Measurements from ENCODE around the gene LCLAT1.

LCLAT1 gene

DNA sequence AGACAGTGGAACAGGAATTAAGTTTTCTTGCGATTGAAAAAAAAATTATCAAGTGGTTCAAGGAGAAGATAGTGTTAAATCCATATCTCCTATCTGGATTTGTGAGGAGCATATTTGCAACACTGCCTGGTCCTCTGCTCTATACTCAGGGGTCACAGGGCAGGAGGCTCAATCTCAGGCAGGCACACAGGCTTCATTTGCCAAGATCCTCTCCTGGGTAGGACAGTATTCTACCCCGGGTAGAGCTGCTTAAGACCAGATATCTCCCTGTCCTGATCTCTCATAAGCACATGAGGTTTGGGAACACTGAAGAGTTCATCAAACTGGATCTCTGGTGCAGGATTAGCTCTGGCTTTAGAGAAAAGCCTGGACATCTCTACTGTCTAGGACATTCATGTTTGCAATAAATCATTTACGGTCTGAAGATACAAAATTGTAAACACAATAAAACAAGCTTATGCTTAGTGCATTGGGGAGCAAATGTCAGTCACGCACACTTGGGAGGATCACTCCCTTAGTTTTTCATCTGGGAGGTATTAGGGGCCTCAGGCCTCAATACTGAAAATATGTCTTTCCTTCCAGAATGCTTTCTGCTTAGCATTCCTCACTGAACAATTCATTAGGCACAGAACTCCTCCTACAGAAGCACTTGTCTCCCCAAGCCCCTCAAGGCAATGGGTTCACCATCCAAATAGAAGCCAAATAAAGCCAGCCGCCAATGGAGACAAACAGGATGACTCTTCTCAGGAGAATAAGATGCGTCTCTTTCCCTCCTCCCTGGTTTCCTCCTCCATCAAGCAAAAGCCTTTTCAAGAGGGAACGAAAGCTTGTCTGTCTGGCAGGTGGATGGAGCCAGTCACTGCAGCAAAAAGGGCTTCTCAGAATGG lies 34.1 kb upstream of the LCLAT1 start:
- H3K4me3 ChIP-seq (ENCODE audit: low read length): no peak overlapping the region
- TF ChIP-seq ZNF274 (IDR thresholded peaks at IDR 0.05; ENCODE audit: low read depth, low read length): no peak

DNA sequence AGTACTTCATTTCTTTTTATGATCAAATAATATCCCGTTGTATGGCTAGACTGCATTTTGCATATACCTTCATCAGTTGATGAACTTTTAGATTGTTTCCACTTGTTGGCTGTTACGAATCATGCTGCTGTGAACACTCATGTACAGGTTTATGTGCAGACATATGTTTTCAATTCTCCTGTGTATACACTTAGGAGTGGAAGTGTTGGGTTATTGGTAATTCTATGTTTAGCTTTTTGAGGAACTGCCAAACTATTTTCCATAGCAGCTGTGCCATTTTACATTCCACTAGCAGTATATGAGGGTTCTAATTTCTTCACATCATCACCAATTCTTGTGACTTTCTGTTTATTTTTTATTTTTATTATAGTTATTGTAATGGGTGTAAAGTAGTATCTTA lies 32.1 kb upstream of the LCLAT1 start:
- no peak for TF ChIP-seq ZNF274 (IDR thresholded peaks at IDR 0.05; ENCODE audit: low read depth, low read length)
- no peak overlapping the region for H3K4me3 ChIP-seq (ENCODE audit: low read length)

DNA sequence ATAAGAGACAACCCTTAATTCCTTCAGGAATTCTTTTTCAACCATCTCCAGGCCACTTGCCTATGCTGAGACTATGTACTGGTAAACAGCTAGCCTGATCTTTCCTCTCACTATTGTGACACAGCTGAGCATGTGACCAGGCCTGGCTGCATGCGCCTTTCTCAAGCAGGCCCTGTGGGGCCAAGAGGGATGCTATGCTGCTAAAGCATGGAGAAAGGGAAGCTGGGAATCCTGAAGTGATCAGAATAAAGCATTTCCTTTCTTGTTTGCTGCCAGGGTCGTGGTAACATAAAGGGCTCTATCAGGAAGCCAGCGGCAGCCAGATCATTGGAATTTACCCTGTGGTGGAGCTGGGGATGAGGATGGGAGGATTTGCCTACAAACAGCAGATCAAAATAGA lies 29.8 kb upstream of the LCLAT1 start:
- TF ChIP-seq ZNF274 (IDR thresholded peaks at IDR 0.05; ENCODE audit: low read depth, low read length): no peak

DNA sequence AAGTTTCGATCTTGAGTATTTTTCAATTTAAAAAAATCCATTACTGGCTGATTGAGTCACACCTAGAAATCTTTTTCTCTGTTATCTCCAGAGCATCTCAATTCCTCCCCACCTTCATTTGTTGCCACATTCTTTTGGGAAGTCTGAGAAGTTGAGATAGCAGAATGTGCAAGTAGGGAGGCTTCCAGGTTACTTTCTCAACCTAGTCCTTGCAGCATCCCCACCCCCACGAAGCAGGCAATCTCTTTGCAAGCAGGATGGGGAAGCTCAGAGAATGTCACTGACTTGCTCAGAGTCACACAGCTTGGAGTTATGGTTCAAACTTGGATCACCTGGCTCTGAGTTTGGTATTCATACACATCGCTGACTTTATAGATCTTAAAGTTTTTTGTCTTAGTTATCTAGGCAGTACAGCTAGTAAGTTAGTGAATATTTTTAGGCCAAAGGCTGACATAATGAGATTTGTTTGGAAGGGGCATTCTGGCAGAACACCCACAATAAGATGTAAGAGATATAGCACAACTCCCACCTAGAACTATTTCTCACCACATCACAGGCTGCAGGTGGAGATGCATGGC lies 25.9 kb upstream of the LCLAT1 start:
- no peak for TF ChIP-seq ZNF274 (IDR thresholded peaks at IDR 0.05; ENCODE audit: low read depth, low read length)
- no peak overlapping the region for H3K4me3 ChIP-seq (ENCODE audit: low read length)

More for the DNA sequence above, 29.8 kb upstream of the LCLAT1 start:
- no peak overlapping the region for H3K4me3 ChIP-seq (ENCODE audit: low read length)

DNA sequence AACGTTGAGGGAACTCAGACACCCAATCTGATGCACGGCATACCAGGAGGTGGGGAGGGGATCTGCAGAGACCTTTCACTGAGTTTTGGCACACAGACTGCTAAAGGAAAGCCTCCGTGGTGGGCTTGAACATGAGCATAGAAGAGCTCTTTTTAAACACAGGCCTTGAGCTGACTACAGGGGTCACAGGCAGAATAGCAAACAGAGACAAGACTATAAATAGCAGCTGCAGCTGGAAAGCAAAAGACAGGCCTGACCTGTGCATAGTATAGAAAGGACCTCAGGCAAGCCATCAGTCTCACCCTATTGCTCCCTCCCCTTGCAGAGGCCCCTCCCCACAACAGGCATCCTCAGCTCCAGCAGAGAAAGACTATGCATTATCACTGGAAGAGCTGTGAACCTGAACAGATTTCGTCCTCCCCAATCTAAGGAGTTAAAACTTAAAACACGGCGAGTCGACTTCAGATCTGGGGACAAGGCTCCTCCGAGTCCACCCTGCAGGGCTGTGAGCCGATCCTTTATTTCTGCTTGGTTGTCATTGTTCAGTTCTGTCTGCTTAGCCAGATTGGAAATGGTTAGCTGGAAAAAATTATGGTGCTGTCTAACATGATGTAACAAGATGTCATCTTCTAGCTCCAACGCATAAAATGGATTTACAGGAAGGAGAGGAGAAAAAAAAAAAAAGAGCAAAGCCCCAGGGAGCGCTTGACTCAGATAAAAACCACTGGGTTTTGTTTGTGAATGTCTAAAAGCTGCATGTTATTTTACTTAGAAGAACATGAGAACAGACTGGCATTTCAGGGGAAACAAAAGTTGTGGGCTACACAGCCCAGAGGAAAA lies 25.2 kb upstream of the LCLAT1 start:
- no peak overlapping the region for H3K4me3 ChIP-seq (ENCODE audit: low read length)
- TF ChIP-seq ZNF274 (IDR thresholded peaks at IDR 0.05; ENCODE audit: low read depth, low read length): no peak

DNA sequence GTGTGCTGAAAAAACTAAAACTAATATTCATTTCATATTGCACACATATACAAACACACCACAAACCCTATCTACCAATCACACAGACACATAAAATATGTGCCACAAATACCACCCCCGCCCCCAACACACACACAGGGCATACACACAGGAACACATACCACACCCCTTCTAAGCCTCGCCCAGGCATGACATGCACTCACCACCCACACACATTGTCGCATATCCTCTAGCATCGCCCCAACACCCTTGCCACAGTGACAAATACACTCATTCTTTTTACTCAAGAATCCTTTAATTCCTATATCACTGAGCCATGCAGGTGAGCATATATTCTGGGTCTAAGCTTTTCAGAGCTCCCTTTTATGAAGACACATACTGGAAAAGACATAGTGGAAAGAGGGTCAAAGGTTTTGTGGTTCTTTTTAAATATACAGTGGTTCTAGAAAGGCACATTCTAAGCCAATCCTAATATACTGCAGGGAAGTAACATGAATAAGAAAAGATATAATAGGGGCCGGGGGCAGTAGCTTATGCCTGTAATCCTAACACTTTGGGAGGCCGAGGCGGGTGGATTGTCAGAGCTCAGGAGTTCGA lies 24.5 kb upstream of the LCLAT1 start:
- H3K4me3 ChIP-seq (ENCODE audit: low read length): no peak overlapping the region
- TF ChIP-seq ZNF274 (IDR thresholded peaks at IDR 0.05; ENCODE audit: low read depth, low read length): no peak

DNA sequence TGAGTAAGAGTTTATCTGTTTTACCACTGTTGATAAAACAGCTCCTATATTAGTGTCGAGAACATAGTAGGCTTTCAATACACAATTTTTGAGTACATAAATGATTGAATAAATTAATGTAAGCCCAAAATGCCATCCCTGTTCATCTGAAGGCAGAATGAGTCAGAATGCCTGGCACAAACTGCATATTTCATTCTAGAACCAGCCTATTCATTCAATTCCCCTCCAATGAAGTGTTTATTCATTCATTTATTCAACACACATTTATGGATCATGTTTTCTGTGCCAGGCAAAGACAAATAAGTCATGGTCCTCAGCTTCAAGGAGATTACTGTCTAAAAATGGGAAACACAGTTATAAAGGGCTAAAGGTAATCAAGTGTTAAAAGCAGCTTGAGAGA lies 22.8 kb upstream of the LCLAT1 start:
- H3K4me3 ChIP-seq (ENCODE audit: low read length): no peak overlapping the region
- no peak for TF ChIP-seq ZNF274 (IDR thresholded peaks at IDR 0.05; ENCODE audit: low read depth, low read length)

DNA sequence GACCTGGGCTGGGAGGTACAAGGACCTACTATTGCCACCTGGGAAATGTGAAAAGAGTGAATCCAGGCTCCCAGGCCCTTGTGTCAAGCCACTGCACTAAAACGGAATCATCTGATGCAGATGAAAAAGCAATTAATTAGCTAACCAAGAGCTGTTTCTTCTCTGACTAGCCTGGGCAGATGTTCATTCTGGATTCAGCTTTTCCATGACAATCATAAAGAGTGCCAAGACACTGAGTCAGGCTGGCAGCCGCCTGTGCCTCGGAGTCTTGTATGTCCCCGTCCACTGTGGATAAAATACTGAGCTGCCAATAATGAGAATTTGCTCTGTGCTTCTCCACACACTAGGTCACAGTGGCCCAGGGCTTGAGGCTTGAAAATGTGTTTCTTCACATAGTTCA lies 21.7 kb upstream of the LCLAT1 start:
- TF ChIP-seq ZNF274 (IDR thresholded peaks at IDR 0.05; ENCODE audit: low read depth, low read length): no peak
- H3K4me3 ChIP-seq (ENCODE audit: low read length): no peak overlapping the region

DNA sequence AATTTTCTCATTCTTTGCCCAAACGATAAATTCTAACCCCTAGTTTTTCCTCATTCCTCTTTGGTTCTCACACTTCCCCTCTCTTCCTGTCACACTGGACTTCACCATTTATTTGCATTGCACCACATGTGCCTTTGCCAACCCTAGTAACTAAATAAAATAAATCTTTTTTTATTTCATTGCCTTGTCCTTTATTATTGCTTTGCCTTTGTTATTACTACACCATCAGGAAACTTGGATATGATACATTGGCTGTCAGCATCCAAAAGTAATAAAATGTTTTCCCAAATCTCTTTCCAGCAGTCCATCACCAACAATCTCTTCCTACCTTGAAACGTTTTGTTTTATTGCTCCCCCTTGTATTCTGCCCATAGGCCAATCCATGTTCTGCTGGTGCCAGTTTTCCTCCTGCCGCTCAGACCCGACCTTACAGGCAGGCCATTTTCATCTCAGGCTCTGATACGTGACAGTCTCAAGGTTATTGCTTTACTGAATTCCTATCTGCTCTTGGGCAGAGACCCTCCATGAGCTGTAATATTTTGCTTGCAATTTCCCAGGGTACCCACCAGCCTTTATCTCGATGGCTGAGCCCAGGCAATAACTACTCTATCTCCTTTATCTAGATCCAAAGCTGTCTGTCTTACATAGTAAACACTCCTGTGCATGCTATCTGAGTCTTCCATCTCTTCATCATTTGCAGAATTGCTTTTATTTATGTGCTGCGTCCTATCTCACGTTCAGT lies 19.3 kb upstream of the LCLAT1 start:
- no peak overlapping the region for H3K4me3 ChIP-seq (ENCODE audit: low read length)
- no peak for TF ChIP-seq ZNF274 (IDR thresholded peaks at IDR 0.05; ENCODE audit: low read depth, low read length)

DNA sequence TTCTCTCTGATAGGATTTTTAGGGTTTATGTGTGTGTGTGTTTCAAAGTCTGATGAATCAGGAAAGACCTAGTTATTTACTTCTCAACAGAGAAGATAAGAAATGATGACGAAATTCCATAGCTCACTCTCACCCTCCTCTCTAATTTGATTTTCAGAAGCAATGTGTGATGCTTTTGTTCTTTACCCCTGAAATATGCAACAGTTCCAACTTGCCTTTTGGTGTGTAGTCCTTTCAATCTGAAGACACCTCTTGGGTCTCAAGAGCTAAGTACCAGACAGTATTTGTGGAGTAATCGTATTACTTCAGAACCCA lies 18.7 kb upstream of the LCLAT1 start:
- no peak for TF ChIP-seq ZNF274 (IDR thresholded peaks at IDR 0.05; ENCODE audit: low read depth, low read length)
- H3K4me3 ChIP-seq (ENCODE audit: low read length): no peak overlapping the region

DNA sequence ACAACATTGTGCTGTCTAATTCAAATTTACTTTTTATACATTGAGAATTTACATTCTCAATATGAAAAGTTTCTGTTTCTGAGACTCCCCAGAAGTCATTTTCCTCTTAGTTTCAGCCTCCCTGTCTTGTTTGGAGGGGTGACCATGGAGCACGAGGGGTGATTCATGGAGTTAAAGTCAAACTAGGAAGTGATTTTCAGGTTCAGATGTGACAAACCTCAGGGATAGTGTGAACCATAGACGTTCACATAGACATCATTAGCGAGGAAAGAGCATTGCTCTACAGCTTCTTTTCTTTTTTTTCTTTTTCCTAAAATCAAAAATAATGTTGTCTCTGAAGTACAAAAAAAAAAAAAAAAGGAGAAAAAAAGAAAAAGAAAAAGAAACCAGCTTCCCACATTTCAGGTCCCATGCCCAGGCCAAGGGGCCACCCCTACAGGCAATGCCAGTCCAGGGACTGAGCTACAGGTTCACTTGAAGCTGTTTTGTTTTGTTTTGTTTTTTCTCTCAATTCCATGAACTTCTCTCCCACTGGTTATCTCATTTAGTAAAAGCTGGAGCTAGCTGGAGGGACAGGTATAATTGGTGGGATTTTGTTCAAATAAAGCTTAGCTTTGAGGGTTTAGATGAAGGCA lies 18.1 kb upstream of the LCLAT1 start:
- no peak overlapping the region for H3K4me3 ChIP-seq (ENCODE audit: low read length)
- TF ChIP-seq ZNF274 (IDR thresholded peaks at IDR 0.05; ENCODE audit: low read depth, low read length): no peak

DNA sequence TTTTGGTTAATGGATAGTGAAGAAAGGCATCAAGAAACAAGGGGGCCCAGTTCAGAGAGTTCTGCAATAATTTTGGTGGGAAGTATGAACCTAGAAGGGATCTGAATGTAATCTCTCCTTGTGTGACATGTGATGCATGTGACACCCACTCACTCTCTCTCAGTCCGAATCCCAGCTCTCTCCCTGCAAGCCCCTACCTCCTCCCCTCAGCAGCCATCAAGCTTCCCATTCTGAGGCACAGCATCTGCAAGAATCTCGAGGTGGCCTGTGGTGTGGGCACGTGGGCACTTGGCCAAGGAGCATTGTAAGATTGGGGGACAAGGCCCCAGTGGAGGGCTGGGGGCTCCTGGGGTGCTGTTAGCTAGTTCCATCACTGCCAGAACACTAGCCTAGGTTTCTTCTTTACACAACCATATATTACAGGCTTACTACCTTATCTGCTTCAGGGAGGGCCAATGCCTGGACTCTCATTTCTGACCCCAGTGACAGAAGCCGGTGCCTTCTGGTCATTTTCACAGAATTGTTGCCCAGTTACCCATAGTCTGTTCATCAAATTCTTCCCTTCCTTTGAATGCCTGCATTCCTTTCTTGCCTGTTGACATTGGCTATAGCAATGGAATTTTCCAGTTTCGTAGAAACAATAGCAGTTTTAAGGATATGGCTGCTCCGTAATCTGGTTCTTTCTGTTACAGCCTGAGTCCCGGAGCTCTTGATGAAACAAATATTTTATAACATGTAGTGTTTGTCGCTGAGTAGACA lies 13.3 kb upstream of the LCLAT1 start:
- H3K4me3 ChIP-seq (ENCODE audit: low read length): no peak overlapping the region
- TF ChIP-seq ZNF274 (IDR thresholded peaks at IDR 0.05; ENCODE audit: low read depth, low read length): no peak

DNA sequence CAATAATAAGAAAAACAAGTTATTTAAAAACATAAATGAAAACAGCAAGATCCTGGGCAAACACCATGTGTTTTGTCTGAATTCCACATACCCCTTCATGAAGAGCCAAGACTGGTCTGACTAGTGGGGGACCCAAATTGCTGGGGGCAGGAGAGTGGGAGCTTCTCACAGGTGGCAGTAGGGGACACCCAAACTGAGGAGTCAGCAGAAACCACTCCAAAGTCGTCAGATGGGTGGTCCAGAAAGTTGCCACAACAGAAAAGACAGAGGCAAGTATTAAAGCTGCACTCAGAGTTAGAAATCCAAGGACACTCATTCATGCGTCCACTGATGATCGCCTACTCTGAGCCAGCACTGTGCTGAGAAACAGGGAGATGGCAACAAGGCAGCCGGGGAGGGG lies 12.3 kb upstream of the LCLAT1 start:
- TF ChIP-seq ZNF274 (IDR thresholded peaks at IDR 0.05; ENCODE audit: low read depth, low read length): no peak

More for the DNA sequence above, 12.3 kb upstream of the LCLAT1 start:
- no peak overlapping the region for H3K4me3 ChIP-seq (ENCODE audit: low read length)

Measured in GM08714 (cell line).